ENCODE measurements around the gene UQCRQ.

UQCRQ gene

DNA sequence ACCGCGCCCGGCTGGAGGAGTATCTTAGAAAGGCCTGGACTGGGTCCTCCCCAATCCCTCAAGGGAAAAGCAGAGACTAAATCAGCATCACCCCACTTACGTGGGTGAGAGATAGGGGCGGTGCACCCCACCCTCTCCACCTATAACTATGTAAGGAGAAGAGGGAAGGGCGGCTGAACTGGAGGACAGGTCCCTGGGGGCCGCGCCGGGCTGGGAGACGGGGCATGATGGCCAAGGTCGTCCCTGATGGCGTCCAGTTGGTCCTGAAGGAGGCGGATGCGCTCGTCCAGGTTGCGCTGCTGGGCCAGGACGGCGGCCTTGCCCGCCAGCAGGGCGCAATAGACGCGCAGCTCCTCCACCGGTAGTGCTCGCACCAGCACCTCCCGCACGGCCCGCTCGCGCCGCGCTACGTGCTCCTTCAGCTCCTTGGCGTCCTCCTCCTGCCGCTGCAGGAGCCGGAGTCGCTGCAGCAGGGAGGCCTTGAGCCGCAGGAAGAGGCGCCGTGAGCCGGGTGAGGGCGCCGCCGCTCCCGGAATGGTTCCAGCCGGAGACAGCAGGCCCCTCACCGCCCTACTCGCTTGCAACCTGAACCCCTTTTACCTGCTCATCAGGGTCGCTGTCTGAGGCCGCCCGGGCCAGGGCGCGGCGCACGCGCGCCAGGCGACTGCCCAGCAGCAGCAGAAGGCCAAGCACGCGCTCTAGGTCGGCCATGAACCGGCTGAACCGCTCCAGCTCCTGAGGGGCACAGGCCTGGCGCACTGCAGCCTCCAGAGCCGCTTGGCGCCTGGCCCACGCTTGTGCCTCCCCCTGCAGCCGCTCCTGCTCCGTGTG is 43.6 kb upstream of the UQCRQ start:
- ATAC-seq = no peak
- no peak for TF ChIP-seq ZNF8 (CRISPR knock-in tag; IDR thresholded peaks at IDR 0.05)
- no peak for TF ChIP-seq ZC3H10 (CRISPR knock-in tag; IDR thresholded peaks at IDR 0.05)
- TF ChIP-seq, protein P1, sequence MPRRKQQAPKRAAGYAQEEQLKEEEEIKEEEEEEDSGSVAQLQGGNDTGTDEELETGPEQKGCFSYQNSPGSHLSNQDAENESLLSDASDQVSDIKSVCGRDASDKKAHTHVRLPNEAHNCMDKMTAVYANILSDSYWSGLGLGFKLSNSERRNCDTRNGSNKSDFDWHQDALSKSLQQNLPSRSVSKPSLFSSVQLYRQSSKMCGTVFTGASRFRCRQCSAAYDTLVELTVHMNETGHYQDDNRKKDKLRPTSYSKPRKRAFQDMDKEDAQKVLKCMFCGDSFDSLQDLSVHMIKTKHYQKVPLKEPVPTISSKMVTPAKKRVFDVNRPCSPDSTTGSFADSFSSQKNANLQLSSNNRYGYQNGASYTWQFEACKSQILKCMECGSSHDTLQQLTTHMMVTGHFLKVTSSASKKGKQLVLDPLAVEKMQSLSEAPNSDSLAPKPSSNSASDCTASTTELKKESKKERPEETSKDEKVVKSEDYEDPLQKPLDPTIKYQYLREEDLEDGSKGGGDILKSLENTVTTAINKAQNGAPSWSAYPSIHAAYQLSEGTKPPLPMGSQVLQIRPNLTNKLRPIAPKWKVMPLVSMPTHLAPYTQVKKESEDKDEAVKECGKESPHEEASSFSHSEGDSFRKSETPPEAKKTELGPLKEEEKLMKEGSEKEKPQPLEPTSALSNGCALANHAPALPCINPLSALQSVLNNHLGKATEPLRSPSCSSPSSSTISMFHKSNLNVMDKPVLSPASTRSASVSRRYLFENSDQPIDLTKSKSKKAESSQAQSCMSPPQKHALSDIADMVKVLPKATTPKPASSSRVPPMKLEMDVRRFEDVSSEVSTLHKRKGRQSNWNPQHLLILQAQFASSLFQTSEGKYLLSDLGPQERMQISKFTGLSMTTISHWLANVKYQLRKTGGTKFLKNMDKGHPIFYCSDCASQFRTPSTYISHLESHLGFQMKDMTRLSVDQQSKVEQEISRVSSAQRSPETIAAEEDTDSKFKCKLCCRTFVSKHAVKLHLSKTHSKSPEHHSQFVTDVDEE (CRISPR knock-in tag; IDR thresholded peaks at IDR 0.05) = no peak
- no peak for TF ChIP-seq ZNF70 (CRISPR knock-in tag; IDR thresholded peaks at IDR 0.05)
- TF ChIP-seq ZFP30 (CRISPR knock-in tag; IDR thresholded peaks at IDR 0.05) = no peak

DNA sequence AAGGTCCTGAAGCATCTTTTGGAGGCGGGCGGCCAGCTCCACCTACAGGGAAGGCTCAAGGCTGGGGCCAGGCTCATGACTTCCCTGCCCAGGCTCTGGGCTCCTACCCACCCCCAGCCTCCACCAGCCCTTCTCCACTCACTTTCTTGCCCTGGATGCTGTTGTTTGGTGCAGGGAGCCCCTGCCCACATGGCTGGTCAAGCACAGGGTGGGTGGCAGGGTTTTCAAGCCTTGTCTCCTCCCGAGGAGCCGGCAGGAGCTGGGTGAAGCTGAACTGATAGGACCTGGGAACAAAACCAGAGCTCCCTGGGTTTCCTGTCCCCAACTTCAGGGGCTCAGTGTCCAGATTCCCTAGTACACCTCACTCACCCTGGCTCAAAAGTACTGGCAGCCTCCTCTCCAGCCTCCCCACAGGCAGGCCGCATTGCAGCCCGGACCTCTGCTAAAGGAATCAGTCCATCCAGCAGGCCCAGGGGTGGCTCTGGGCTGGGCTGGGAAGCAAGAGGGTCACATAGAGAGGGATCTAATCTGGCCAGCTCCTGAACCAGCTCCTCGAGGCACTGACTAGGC is 42.9 kb upstream of the UQCRQ start:
- no peak for ATAC-seq
- TF ChIP-seq RARB (CRISPR knock-in tag; IDR thresholded peaks at IDR 0.05) (no peak), TCF4 (CRISPR knock-in tag; IDR thresholded peaks at IDR 0.05; ENCODE audit: borderline replicate concordance) (no peak), BACH2 (CRISPR knock-in tag; IDR thresholded peaks at IDR 0.05; ENCODE audit: borderline replicate concordance) (no peak), TOX (CRISPR knock-in tag; IDR thresholded peaks at IDR 0.05; ENCODE audit: borderline replicate concordance) (no peak), ZNF565 (CRISPR knock-in tag; conservative IDR thresholded peaks at IDR 0.05; ENCODE audit: low read depth) (no peak), ZNF8 (CRISPR knock-in tag; IDR thresholded peaks at IDR 0.05) (no peak), GLIS3 (CRISPR knock-in tag; IDR thresholded peaks at IDR 0.05) (no peak), ZFP30 (CRISPR knock-in tag; IDR thresholded peaks at IDR 0.05) (no peak), CSDC2 (CRISPR knock-in tag; IDR thresholded peaks at IDR 0.05) (no peak), SNAI2 (CRISPR knock-in tag; IDR thresholded peaks at IDR 0.05) (no peak), ESRRG (CRISPR knock-in tag; IDR thresholded peaks at IDR 0.05) (no peak), ARNTL (CRISPR knock-in tag; IDR thresholded peaks at IDR 0.05; ENCODE audit: borderline replicate concordance, low read depth) (no peak), ISL1 (CRISPR knock-in tag; IDR thresholded peaks at IDR 0.05) (no peak), ZC3H10 (CRISPR knock-in tag; IDR thresholded peaks at IDR 0.05) (no peak), ZNF70 (CRISPR knock-in tag; IDR thresholded peaks at IDR 0.05) (no peak), OSR1 (CRISPR knock-in tag; IDR thresholded peaks at IDR 0.05) (no peak), PPARA (CRISPR knock-in tag; IDR thresholded peaks at IDR 0.05; ENCODE audit: borderline replicate concordance) (no peak)
- TF ChIP-seq, protein P2, sequence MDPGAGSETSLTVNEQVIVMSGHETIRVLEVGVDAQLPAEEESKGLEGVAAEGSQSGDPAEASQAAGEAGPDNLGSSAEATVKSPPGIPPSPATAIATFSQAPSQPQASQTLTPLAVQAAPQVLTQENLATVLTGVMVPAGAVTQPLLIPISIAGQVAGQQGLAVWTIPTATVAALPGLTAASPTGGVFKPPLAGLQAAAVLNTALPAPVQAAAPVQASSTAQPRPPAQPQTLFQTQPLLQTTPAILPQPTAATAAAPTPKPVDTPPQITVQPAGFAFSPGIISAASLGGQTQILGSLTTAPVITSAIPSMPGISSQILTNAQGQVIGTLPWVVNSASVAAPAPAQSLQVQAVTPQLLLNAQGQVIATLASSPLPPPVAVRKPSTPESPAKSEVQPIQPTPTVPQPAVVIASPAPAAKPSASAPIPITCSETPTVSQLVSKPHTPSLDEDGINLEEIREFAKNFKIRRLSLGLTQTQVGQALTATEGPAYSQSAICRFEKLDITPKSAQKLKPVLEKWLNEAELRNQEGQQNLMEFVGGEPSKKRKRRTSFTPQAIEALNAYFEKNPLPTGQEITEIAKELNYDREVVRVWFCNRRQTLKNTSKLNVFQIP (CRISPR knock-in tag; IDR thresholded peaks at IDR 0.05; ENCODE audit: borderline replicate concordance, low read depth) = no peak
- TF ChIP-seq, protein P3, sequence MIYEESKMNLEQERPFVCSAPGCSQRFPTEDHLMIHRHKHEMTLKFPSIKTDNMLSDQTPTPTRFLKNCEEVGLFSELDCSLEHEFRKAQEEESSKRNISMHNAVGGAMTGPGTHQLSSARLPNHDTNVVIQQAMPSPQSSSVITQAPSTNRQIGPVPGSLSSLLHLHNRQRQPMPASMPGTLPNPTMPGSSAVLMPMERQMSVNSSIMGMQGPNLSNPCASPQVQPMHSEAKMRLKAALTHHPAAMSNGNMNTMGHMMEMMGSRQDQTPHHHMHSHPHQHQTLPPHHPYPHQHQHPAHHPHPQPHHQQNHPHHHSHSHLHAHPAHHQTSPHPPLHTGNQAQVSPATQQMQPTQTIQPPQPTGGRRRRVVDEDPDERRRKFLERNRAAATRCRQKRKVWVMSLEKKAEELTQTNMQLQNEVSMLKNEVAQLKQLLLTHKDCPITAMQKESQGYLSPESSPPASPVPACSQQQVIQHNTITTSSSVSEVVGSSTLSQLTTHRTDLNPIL (CRISPR knock-in tag; IDR thresholded peaks at IDR 0.05; ENCODE audit: low read depth) = no peak
- TF ChIP-seq, protein P1 (CRISPR knock-in tag; IDR thresholded peaks at IDR 0.05) = no peak

DNA sequence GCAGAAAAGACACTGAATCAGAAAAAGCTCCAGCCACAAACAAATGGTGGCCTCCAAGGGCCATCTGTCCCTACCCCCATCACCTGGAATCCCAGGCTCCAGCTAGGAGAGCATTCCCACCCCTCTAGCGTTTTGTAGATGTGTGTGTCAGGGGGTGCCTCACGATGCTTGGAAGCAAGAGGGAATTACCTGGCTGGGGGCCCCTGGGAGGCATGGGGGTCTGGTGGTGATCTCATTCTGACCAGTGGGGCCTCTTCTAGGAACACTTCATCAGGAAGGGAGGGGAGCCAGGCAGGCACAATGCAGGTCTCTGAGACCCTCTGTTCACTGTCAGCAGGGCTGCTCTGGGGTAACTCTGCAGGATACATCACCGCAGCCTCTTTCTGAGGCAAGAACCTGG is 42.0 kb upstream of the UQCRQ start:
- ATAC-seq = no peak
- TF ChIP-seq, protein P2 (CRISPR knock-in tag; IDR thresholded peaks at IDR 0.05; ENCODE audit: borderline replicate concordance, low read depth) = no peak
- TF ChIP-seq TCF4 (CRISPR knock-in tag; IDR thresholded peaks at IDR 0.05; ENCODE audit: borderline replicate concordance) = no peak
- TF ChIP-seq, protein P3 (CRISPR knock-in tag; IDR thresholded peaks at IDR 0.05; ENCODE audit: low read depth) = no peak
- TF ChIP-seq, protein P4, sequence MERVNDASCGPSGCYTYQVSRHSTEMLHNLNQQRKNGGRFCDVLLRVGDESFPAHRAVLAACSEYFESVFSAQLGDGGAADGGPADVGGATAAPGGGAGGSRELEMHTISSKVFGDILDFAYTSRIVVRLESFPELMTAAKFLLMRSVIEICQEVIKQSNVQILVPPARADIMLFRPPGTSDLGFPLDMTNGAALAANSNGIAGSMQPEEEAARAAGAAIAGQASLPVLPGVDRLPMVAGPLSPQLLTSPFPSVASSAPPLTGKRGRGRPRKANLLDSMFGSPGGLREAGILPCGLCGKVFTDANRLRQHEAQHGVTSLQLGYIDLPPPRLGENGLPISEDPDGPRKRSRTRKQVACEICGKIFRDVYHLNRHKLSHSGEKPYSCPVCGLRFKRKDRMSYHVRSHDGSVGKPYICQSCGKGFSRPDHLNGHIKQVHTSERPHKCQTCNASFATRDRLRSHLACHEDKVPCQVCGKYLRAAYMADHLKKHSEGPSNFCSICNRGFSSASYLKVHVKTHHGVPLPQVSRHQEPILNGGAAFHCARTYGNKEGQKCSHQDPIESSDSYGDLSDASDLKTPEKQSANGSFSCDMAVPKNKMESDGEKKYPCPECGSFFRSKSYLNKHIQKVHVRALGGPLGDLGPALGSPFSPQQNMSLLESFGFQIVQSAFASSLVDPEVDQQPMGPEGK (CRISPR knock-in tag; IDR thresholded peaks at IDR 0.05; ENCODE audit: borderline replicate concordance) = no peak
- no peak for TF ChIP-seq ZNF8 (CRISPR knock-in tag; IDR thresholded peaks at IDR 0.05)
- no peak for TF ChIP-seq TOX (CRISPR knock-in tag; IDR thresholded peaks at IDR 0.05; ENCODE audit: borderline replicate concordance)
- no peak for TF ChIP-seq GLIS3 (CRISPR knock-in tag; IDR thresholded peaks at IDR 0.05)
- no peak for TF ChIP-seq OSR1 (CRISPR knock-in tag; IDR thresholded peaks at IDR 0.05)
- no peak for TF ChIP-seq ZNF70 (CRISPR knock-in tag; IDR thresholded peaks at IDR 0.05)
- TF ChIP-seq ZC3H10 (CRISPR knock-in tag; IDR thresholded peaks at IDR 0.05) = no peak
- no peak for TF ChIP-seq ZFP30 (CRISPR knock-in tag; IDR thresholded peaks at IDR 0.05)
- TF ChIP-seq CSDC2 (CRISPR knock-in tag; IDR thresholded peaks at IDR 0.05) = no peak
- TF ChIP-seq ESRRG (CRISPR knock-in tag; IDR thresholded peaks at IDR 0.05) = no peak

Measured in SK-N-SH treated with all-trans-retinoic acid at 6 μM for 48 hours (cell line).